Measurements from ENCODE around the gene NFX1.
"Not testable (repeated sequence)": the region's sequence is repeated elsewhere in the genome, so short reads cannot be mapped to it uniquely, and the experiment has no call there.

Gene NFX1

GRCh38 chr9:33393581-33393980, 103.3 kb downstream of the NFX1 start:
- no peak for DNase-seq

GRCh38 chr9:33393986-33394385, 103.7 kb downstream of the NFX1 start:
- not testable (repeated sequence) for DNase-seq

- DNase-seq, result not testable (repeated sequence)
Observed at GRCh38 chr9:33395159-33395879, 105.0 kb downstream of the NFX1 start.

GRCh38 chr9:33397801-33398200, 107.5 kb downstream of the NFX1 start:
- not testable (repeated sequence) for DNase-seq

GRCh38 chr9:33399047-33399446, 108.7 kb downstream of the NFX1 start:
- DNase-seq, result not testable (repeated sequence)

- not testable (repeated sequence) for DNase-seq
Observed at GRCh38 chr9:33401809-33402208, 111.5 kb downstream of the NFX1 start.

- not testable (repeated sequence) for DNase-seq
Observed at GRCh38 chr9:33402371-33402770, 112.1 kb downstream of the NFX1 start, which contains the start of gene AQP7. AQP7 (minus strand) TSS chr9:33402568; CDS start chr9:33401262, 1,306 bp downstream.

GRCh38 chr9:33403941-33404787, 113.8 kb downstream of the NFX1 start:
- no peak for DNase-seq

GRCh38 chr9:33404788-33405362, 114.6 kb downstream of the NFX1 start:
- DNase-seq, result peak; percentile 13

GRCh38 chr9:33407061-33407460, 116.7 kb downstream of the NFX1 start:
- DNase-seq, result no peak

- no peak for DNase-seq
Observed at GRCh38 chr9:33408087-33408486, 117.8 kb downstream of the NFX1 start.

- DNase-seq, result no peak
Observed at GRCh38 chr9:33414268-33414667, 124.0 kb downstream of the NFX1 start.

GRCh38 chr9:33414889-33415500, 124.7 kb downstream of the NFX1 start:
- no peak for DNase-seq

- peak; percentile 64 for DNase-seq
Observed at GRCh38 chr9:33415501-33416038, 125.3 kb downstream of the NFX1 start.

- DNase-seq, result no peak
Observed at GRCh38 chr9:33416996-33417395, 126.7 kb downstream of the NFX1 start.

- DNase-seq, result no peak
Observed at GRCh38 chr9:33418090-33418489, 127.8 kb downstream of the NFX1 start.

- DNase-seq, result no peak
Observed at GRCh38 chr9:33419708-33420303, 129.5 kb downstream of the NFX1 start.
